ENCODE measurements around the gene LRRC7. TPM values are rescaled to one million over a fixed set of nuclear protein-coding genes. Genes with fewer than 3 reads are reported as not detected.
"Not testable (repeated sequence)": the region's sequence is repeated elsewhere in the genome, so short reads cannot be mapped to it uniquely, and the experiment has no call there.

LRRC7 gene
- total RNA-seq, 1 experiment from 2014 or later = 0.12 TPM

GRCh38 chr1:69697340-69697739, 129.6 kb downstream of the LRRC7 start:
- no peak for DNase-seq (ENCODE audit: low read depth)

- no peak for DNase-seq (ENCODE audit: low read depth)
Observed at GRCh38 chr1:69700770-69701169, 133.0 kb downstream of the LRRC7 start.

GRCh38 chr1:69702085-69702484, 134.4 kb downstream of the LRRC7 start:
- no peak for DNase-seq (ENCODE audit: low read depth)

- no peak for DNase-seq (ENCODE audit: low read depth)
Observed at GRCh38 chr1:69706473-69706872, 138.8 kb downstream of the LRRC7 start.

- no peak for DNase-seq (ENCODE audit: low read depth)
Observed at GRCh38 chr1:69707103-69707502, 139.4 kb downstream of the LRRC7 start.

GRCh38 chr1:69710484-69711189, 142.9 kb downstream of the LRRC7 start:
- DNase-seq (ENCODE audit: low read depth) = peak; percentile 47

GRCh38 chr1:69711190-69711930, 143.6 kb downstream of the LRRC7 start:
- DNase-seq (ENCODE audit: low read depth) = no peak

- not testable (repeated sequence) for DNase-seq (ENCODE audit: low read depth)
Observed at GRCh38 chr1:69717834-69718233, 150.1 kb downstream of the LRRC7 start.

- DNase-seq (ENCODE audit: low read depth) = no peak
Observed at GRCh38 chr1:69728206-69728605, 160.5 kb downstream of the LRRC7 start.

- DNase-seq (ENCODE audit: low read depth) = peak; percentile 41
Observed at GRCh38 chr1:69733061-69733460, 165.3 kb downstream of the LRRC7 start.

GRCh38 chr1:69737527-69738185, 169.9 kb downstream of the LRRC7 start:
- DNase-seq (ENCODE audit: low read depth) = peak; percentile 54

- peak; percentile 13 for DNase-seq (ENCODE audit: low read depth)
Observed at GRCh38 chr1:69738458-69739250, 170.9 kb downstream of the LRRC7 start.

- DNase-seq (ENCODE audit: low read depth) = peak; percentile 57
Observed at GRCh38 chr1:69739251-69739605, 171.5 kb downstream of the LRRC7 start.

GRCh38 chr1:69743146-69743545, 175.4 kb downstream of the LRRC7 start:
- DNase-seq (ENCODE audit: low read depth) = no peak

- no peak for DNase-seq (ENCODE audit: low read depth)
Observed at GRCh38 chr1:69744381-69744780, 176.7 kb downstream of the LRRC7 start.

GRCh38 chr1:69747207-69747606, 179.5 kb downstream of the LRRC7 start:
- no peak for DNase-seq (ENCODE audit: low read depth)

- DNase-seq (ENCODE audit: low read depth) = no peak
Observed at GRCh38 chr1:69750638-69751037, 182.9 kb downstream of the LRRC7 start.

GRCh38 chr1:69752831-69753230, 185.1 kb downstream of the LRRC7 start:
- DNase-seq (ENCODE audit: low read depth) = no peak

GRCh38 chr1:69754521-69754920, 186.8 kb downstream of the LRRC7 start:
- DNase-seq (ENCODE audit: low read depth) = no peak

GRCh38 chr1:69755647-69756046, 187.9 kb downstream of the LRRC7 start:
- no peak for DNase-seq (ENCODE audit: low read depth)

- no peak for DNase-seq (ENCODE audit: low read depth)
Observed at GRCh38 chr1:69765951-69766350, 198.2 kb downstream of the LRRC7 start.

Data from RPMI7951 (cell line).